GM23338 (cell line): ENCODE data around the gene ASPHD2. TPM values are rescaled to one million over a fixed set of nuclear protein-coding genes. Genes with fewer than 3 reads are reported as not detected.

Source experiments
- ATAC-seq: fragments of 200-7000 bp; cut with Tn5 transposase; 3 replicates; pipeline ENCODE4 v1.9.1; 2020
- DNase-seq: peaks from one replicate; pipeline ENCODE4 v3.0.0-alpha.2; 2015; ENCODE audit warnings: low spot score
- H2AFZ ChIP-seq: fragments of 200-600 bp; sonication (generic); 2 replicates; pipeline ENCODE4 v1.8.0; 2016; ENCODE audit warnings: antibody characterized with exemption, mild to moderate bottlenecking, moderate library complexity
- H3F3A ChIP-seq: fragments of 200-600 bp; sonication (generic); replicated peaks from 2 replicates; pipeline ENCODE4 v1.8.0; 2017; ENCODE audit warnings: antibody characterized with exemption, mixed run types, low read depth
- H3K27ac ChIP-seq: fragments of 200-600 bp; sonication (generic); 2 replicates; pipeline ENCODE4 v1.6.1; 2016; ENCODE audit warnings: low read depth
- H3K27me3 ChIP-seq: fragments of 200-600 bp; sonication (generic); 2 replicates; pipeline ENCODE4 v1.8.0; 2016; ENCODE audit warnings: mild to moderate bottlenecking, mixed run types, moderate library complexity; ENCODE audit not compliant: insufficient read depth
- H3K36me3 ChIP-seq: fragments of 200-600 bp; sonication (generic); 2 replicates; pipeline ENCODE4 v1.8.0; 2016; ENCODE audit warnings: mild to moderate bottlenecking; ENCODE audit not compliant: insufficient read depth
- H3K4me1 ChIP-seq: fragments of 200-600 bp; sonication (generic); 2 replicates; pipeline ENCODE4 v1.8.0; 2016; ENCODE audit warnings: mild to moderate bottlenecking, moderate library complexity; ENCODE audit not compliant: insufficient read depth
- H3K4me2 ChIP-seq: fragments of 200-600 bp; sonication (generic); 2 replicates; pipeline ENCODE4 v1.7.1; 2017; ENCODE audit warnings: mixed run types
- H3K4me3 ChIP-seq: fragments of 200-600 bp; sonication (generic); 2 replicates; pipeline ENCODE4 v1.6.1; 2016; ENCODE audit warnings: mixed run types
- H3K79me2 ChIP-seq: fragments of 200-600 bp; sonication (generic); replicated peaks from 2 replicates; pipeline ENCODE4 v1.8.0; 2017; ENCODE audit warnings: mild to moderate bottlenecking; ENCODE audit not compliant: insufficient read depth
- H3K9me2 ChIP-seq: fragments of 200-600 bp; sonication (generic); 2 replicates; pipeline ENCODE4 v1.8.0; 2017; ENCODE audit not compliant: insufficient read depth
- H4K20me1 ChIP-seq: fragments of 200-600 bp; sonication (generic); replicated peaks from 2 replicates; pipeline ENCODE4 v1.8.0; 2017; ENCODE audit warnings: mild to moderate bottlenecking; ENCODE audit not compliant: insufficient read depth
- H3K27ac Mint-ChIP-seq: 2 replicates; pipeline ENCODE4 v1.8.0; 2020; ENCODE audit warnings: inconsistent platforms, mild to moderate bottlenecking, moderate library complexity, mixed read lengths
- H3K27me3 Mint-ChIP-seq: 3 replicates; pipeline ENCODE4 v1.8.0; 2022; ENCODE audit warnings: low read depth, mild to moderate bottlenecking, moderate library complexity, mixed read lengths, inconsistent platforms; ENCODE audit not compliant: insufficient read depth, poor library complexity
- H3K36me3 Mint-ChIP-seq: 3 replicates; pipeline ENCODE4 v1.8.0; 2021; ENCODE audit warnings: low read depth, mild to moderate bottlenecking, inconsistent platforms, moderate library complexity, mixed read lengths
- H3K4me1 Mint-ChIP-seq: 3 replicates; pipeline ENCODE4 v1.8.0; 2020; ENCODE audit warnings: mild to moderate bottlenecking, inconsistent platforms, mixed read lengths
- H3K4me3 Mint-ChIP-seq: 3 replicates; pipeline ENCODE4 v1.8.0; 2021; ENCODE audit warnings: moderate library complexity, mild to moderate bottlenecking, inconsistent platforms, mixed read lengths
- H3K9me3 Mint-ChIP-seq: 3 replicates; pipeline ENCODE4 v1.8.0; 2020; ENCODE audit warnings: moderate library complexity, mild to moderate bottlenecking, inconsistent platforms, mixed read lengths
- CREB1 ChIP-seq: fragments of 250-450 bp; sonication (Bioruptor Pico); IDR thresholded peaks from 2 replicates; pipeline ENCODE4 v1.5.0; 2020; ENCODE audit warnings: low read depth, mild to moderate bottlenecking, moderate library complexity
- EZH2phosphoT487 ChIP-seq: fragments of 200-600 bp; sonication (generic); IDR thresholded peaks from one replicate; pipeline ENCODE4 v1.8.1; 2018; ENCODE audit warnings: antibody characterized with exemption; ENCODE audit not compliant: unreplicated experiment
- JUNB ChIP-seq: IDR thresholded peaks from one replicate; pipeline ENCODE4 v1.6.1; 2016; ENCODE audit warnings: antibody characterized with exemption; ENCODE audit not compliant: unreplicated experiment
- NANOG ChIP-seq: IDR thresholded peaks from 2 replicates; pipeline ENCODE4 v1.6.1; 2016; ENCODE audit warnings: antibody characterized with exemption, borderline replicate concordance
- POLR2AphosphoS5 ChIP-seq: IDR thresholded peaks from 2 replicates; pipeline ENCODE4 v1.6.1; 2016; ENCODE audit warnings: antibody characterized with exemption, low read depth
- STAT1 ChIP-seq: IDR thresholded peaks from one replicate; pipeline ENCODE4 v1.6.1; 2016; ENCODE audit warnings: antibody characterized with exemption; ENCODE audit not compliant: unreplicated experiment
- ZNF114 ChIP-seq: fragments of 250-450 bp; sonication (Bioruptor Pico); IDR thresholded peaks from 2 replicates; pipeline ENCODE4 v1.5.0; 2020; ENCODE audit warnings: mild to moderate bottlenecking, moderate library complexity
- polyA plus RNA-seq: library from polyadenylated mRNA; unstranded; fragments of >200 nt; fragmentation: Nextera tagmentation; extraction: Ambion mirVana; gene quantifications from 2 replicates; pipeline ENCODE4 v1.2.1, GENCODE V29; 2016
- total RNA-seq: library from RNA; depleted of rRNA; stranded (reverse); fragments of >200 nt; shearing (Covaris generic); gene quantifications from 2 replicates; pipeline ENCODE4 v1.2.3, GENCODE V29; 2014
- TF ChIP-seq, protein P1 (sequence below), 2 experiments: fragments of 200-600 bp in 1 of 2; sonication (generic) in 1 of 2; conservative IDR thresholded peaks; 2 replicates each; pipeline versions ENCODE4 v1.5.1 to v1.6.1; 2016 to 2017; ENCODE audit warnings: antibody characterized with exemption in 2 of 2, low read depth in 2 of 2, mild to moderate bottlenecking in 2 of 2, moderate library complexity in 1 of 2
- TF ChIP-seq, protein P2 (sequence below): IDR thresholded peaks from one replicate; pipeline ENCODE4 v1.6.1; 2018; ENCODE audit warnings: antibody characterized with exemption; ENCODE audit not compliant: unreplicated experiment
- TF ChIP-seq, protein P3 (sequence below): IDR thresholded peaks from 2 replicates; pipeline ENCODE4 v1.6.1; 2016; ENCODE audit warnings: antibody characterized with exemption

ASPHD2 gene
- total and polyA plus RNA-seq, 2 experiments from 2014 or later, result 6.0 to 9.3 TPM

DNA sequence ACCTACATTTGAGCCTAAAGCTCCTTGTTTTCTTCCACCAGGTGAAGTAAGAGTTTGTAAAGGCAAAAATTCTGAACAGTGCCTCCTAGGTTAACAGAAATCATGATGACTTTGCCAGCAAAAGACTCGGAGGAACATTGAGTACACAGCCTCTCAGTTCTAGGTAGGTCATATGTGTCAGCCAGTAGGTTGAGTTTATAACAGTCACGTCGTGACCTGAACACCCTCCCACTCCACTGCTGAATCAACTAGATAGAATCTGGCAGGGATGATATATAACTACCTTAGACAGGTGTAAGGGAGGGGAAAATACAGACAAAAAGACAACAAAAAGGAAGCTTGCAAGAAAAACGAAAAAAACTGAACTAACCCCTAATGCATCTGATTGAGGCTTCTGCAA lies 12.8 kb upstream of the ASPHD2 start:
- Mint-ChIP-seq H3K4me1 (peaks cover 27% of the 10 kb centered on the region), H3K27ac (no peak overlapping the region)

DNA sequence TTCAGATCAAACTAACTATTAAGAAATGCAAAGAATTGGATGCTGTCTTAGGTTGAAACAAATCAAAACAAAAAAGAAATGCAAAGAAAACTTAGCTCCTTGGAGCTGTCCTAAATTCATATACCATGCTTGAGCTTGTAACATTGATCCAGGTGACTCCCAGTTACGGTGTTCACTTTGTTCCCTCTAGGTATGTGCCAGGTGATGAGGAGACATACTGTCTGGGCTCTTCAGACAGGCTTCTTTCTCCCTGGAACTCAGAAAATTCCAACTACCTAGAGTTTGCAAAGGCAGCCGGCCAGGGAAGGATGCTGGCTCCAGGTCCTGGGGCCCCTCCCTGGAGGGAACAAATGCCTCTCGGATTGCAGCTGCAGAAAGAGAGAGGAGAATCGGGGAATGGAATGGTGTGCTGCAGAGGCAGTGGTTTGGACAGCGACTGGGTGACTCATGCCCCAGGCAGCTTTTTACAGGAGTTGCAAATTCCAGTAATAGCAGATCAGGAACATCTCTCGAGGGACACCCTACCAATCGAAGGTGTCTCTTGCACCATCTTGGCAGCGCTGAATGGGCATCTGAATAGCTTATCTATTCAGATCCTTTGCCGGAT lies 12.3 kb upstream of the ASPHD2 start:
- no peak overlapping the region for H3K4me3 Mint-ChIP-seq
- Histone ChIP-seq H2AFZ (peak overlapping the region; percentile 19; the same call in 1 of the 2 replicates), H3K27me3 (no peaks in the 10 kb centered on the region), H3K4me3 (no peak overlapping the region), H3F3A (no peaks in the 10 kb centered on the region; the same call in 1 of the 2 replicates), H3K36me3 (no peaks in the 10 kb centered on the region), H3K4me1 (peaks cover 8% of the 10 kb centered on the region), H3K79me2 (no peaks in the 10 kb centered on the region), H4K20me1 (no peaks in the 10 kb centered on the region), H3K27ac (no peak overlapping the region), H3K4me2 (no peak overlapping the region), H3K9me2 (0 out of 2 replicates have a peak, but pooled peaks cover 4% of the 10 kb centered on the region)
- ATAC-seq, result peak; percentile 94
- peaks cover 27% of the 10 kb centered on the region for H3K4me1 Mint-ChIP-seq
- DNase-seq, result peak; percentile 83
- H3K27me3 Mint-ChIP-seq, result peaks cover 3% of the 10 kb centered on the region
- TF ChIP-seq, protein P1, sequence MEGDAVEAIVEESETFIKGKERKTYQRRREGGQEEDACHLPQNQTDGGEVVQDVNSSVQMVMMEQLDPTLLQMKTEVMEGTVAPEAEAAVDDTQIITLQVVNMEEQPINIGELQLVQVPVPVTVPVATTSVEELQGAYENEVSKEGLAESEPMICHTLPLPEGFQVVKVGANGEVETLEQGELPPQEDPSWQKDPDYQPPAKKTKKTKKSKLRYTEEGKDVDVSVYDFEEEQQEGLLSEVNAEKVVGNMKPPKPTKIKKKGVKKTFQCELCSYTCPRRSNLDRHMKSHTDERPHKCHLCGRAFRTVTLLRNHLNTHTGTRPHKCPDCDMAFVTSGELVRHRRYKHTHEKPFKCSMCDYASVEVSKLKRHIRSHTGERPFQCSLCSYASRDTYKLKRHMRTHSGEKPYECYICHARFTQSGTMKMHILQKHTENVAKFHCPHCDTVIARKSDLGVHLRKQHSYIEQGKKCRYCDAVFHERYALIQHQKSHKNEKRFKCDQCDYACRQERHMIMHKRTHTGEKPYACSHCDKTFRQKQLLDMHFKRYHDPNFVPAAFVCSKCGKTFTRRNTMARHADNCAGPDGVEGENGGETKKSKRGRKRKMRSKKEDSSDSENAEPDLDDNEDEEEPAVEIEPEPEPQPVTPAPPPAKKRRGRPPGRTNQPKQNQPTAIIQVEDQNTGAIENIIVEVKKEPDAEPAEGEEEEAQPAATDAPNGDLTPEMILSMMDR (conservative IDR thresholded peaks at IDR 0.05; ENCODE audit: low read depth in 2 of 2), result no peak
- TF ChIP-seq CREB1 (CRISPR knock-in tag), result no peak
- no peak for TF ChIP-seq POLR2AphosphoS5
- no peak for TF ChIP-seq NANOG
- TF ChIP-seq, protein P2, sequence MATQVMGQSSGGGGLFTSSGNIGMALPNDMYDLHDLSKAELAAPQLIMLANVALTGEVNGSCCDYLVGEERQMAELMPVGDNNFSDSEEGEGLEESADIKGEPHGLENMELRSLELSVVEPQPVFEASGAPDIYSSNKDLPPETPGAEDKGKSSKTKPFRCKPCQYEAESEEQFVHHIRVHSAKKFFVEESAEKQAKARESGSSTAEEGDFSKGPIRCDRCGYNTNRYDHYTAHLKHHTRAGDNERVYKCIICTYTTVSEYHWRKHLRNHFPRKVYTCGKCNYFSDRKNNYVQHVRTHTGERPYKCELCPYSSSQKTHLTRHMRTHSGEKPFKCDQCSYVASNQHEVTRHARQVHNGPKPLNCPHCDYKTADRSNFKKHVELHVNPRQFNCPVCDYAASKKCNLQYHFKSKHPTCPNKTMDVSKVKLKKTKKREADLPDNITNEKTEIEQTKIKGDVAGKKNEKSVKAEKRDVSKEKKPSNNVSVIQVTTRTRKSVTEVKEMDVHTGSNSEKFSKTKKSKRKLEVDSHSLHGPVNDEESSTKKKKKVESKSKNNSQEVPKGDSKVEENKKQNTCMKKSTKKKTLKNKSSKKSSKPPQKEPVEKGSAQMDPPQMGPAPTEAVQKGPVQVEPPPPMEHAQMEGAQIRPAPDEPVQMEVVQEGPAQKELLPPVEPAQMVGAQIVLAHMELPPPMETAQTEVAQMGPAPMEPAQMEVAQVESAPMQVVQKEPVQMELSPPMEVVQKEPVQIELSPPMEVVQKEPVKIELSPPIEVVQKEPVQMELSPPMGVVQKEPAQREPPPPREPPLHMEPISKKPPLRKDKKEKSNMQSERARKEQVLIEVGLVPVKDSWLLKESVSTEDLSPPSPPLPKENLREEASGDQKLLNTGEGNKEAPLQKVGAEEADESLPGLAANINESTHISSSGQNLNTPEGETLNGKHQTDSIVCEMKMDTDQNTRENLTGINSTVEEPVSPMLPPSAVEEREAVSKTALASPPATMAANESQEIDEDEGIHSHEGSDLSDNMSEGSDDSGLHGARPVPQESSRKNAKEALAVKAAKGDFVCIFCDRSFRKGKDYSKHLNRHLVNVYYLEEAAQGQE, result peak; percentile 54
- no peak for TF ChIP-seq STAT1
- no peaks in the 10 kb centered on the region for H3K36me3 Mint-ChIP-seq
- H3K9me3 Mint-ChIP-seq, result no peaks in the 10 kb centered on the region
- no peak overlapping the region for H3K27ac Mint-ChIP-seq

More for the DNA sequence above, 12.8 kb upstream of the ASPHD2 start:
- Histone ChIP-seq H3K4me1 (peaks cover 8% of the 10 kb centered on the region), H3K27me3 (no peaks in the 10 kb centered on the region), H3K79me2 (no peaks in the 10 kb centered on the region), H3F3A (no peaks in the 10 kb centered on the region; the same call in 1 of the 2 replicates), H3K4me2 (no peak overlapping the region), H4K20me1 (no peaks in the 10 kb centered on the region), H3K4me3 (no peak overlapping the region), H2AFZ (no peak overlapping the region), H3K9me2 (0 out of 2 replicates have a peak, but pooled peaks cover 4% of the 10 kb centered on the region), H3K27ac (no peak overlapping the region), H3K36me3 (no peaks in the 10 kb centered on the region)
- DNase-seq (no peak), ATAC-seq (no peak)
- Mint-ChIP-seq H3K27me3 (peaks cover 3% of the 10 kb centered on the region), H3K36me3 (no peaks in the 10 kb centered on the region), H3K9me3 (no peaks in the 10 kb centered on the region), H3K4me3 (no peak overlapping the region)
- TF ChIP-seq CREB1 (CRISPR knock-in tag) (no peak), JUNB (no peak), ZNF114 (CRISPR knock-in tag) (no peak), EZH2phosphoT487 (no peak)
- TF ChIP-seq, protein P3, sequence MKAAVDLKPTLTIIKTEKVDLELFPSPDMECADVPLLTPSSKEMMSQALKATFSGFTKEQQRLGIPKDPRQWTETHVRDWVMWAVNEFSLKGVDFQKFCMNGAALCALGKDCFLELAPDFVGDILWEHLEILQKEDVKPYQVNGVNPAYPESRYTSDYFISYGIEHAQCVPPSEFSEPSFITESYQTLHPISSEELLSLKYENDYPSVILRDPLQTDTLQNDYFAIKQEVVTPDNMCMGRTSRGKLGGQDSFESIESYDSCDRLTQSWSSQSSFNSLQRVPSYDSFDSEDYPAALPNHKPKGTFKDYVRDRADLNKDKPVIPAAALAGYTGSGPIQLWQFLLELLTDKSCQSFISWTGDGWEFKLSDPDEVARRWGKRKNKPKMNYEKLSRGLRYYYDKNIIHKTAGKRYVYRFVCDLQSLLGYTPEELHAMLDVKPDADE, result no peak
